CMK (cell line): Measurements from ENCODE around the gene ERI2.
"Not testable (repeated sequence)": the region's sequence is repeated elsewhere in the genome, so short reads cannot be mapped to it uniquely, and the experiment has no call there.

Experiments used
- DNase-seq: peaks from one replicate; pipeline ENCODE4 v3.0.0-alpha.2; 2010; ENCODE audit warnings: low read depth

ERI2 gene

DNA sequence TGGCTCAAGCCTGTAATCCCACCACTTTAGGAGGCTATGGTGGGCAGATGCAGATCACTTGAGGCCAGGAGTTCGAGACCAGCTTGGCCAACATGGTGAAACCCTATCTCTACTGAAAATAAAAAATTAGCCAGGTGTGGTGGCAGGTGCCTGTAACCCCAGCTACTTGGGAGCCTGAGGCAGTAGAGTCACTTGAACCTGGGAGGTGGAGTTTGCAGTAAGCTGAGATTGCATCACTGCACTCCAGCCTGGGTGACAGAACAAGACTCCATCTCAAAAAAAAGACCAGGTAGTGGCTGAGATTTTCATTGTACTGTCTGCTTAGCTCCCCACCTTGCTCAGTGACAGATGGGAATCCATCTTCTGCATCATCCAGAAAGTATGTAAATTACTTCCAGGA lies 41.8 kb downstream of the ERI2 start:
- DNase-seq, result not testable (repeated sequence)

DNA sequence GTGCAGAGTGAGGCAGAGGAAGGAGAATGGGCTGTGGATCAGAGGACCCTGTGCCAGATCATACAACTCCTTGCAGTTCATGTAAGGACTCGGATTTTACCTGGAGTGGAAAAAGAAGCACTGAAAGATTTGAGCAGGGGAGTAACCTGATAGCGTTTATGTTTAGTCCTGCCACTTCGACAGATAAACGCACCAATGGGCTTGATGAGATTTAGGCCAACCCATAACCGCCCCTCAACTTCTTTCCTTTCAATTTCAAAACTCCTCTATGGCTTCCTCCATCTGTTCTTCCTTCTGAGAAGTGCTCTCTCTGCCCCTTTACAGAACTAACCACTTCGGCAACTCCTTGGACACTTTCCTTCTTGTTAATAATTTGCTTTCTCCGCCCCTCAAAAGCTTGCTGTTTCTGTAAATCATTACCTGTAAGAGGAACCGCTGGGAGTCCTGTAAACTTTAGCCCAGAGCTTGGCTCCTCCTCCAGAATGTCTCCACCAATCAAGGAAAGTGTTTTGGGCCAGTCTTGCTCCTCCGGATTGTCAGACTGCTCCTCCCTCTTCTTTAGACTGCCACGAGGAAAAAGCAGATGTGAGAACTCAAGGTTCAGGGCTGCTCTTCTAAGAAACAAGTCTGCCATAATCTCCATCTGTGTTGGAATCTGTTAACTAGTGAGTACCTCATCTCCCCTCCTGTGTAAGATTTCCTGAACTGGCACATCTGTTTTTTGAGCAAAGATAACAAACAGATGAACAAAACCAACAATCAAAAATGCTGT lies 42.6 kb downstream of the ERI2 start, which contains the start of gene ACSM3:
Gene ACSM3, plus strand, starts transcription at position 554 of the 772 bp plus-strand sequence. CDS start 6,021 bp downstream, outside the sequence.
- peak; percentile 76 for DNase-seq

GRCh38 chr16:20762404-20763123 lies 43.7 kb downstream of the ERI2 start:
- no peak for DNase-seq

GRCh38 chr16:20761175-20761574 lies 45.1 kb downstream of the ERI2 start:
- no peak for DNase-seq

GRCh38 chr16:20760346-20760745 lies 45.9 kb downstream of the ERI2 start:
- no peak for DNase-seq

DNA sequence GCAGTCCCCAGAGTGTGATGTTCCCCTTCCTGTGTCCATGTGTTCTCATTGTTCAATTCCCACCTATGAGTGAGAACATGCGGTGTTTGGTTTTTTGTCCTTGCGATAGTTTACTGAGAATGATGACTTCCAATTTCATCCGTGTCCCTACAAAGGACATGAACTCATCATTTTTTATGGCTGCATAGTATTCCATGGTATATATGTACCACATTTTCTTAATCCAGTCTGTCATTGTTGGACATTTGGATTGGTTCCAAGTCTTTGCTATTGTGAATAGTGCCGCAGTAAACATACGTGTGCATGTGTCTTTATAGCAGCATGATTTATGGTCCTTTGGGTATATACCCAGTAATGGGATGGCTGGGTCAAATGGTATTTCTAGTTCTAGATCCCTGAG lies 50.5 kb downstream of the ERI2 start:
- DNase-seq, result not testable (repeated sequence)

DNA sequence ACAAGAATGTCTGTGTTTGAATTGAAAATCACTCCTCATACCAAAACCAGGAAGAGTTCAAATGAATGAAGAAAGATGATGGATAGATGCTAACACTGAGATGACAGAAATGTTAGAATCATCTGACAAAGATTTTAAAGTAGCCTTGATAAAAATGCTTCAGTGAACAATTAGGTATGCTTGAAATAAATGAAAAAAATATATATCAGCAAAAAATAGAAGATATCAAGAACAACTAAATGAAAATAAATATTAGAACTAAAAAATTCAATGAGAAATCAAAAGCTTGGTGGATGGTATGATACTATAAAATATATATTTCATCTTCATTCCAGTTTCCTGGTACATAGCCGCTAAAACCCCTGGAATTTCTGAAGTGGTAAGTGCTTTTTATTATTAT lies 51.0 kb downstream of the ERI2 start:
- DNase-seq, result no peak

GRCh38 chr16:20753727-20754126 lies 52.5 kb downstream of the ERI2 start:
- no peak for DNase-seq

GRCh38 chr16:20750558-20750957 lies 55.7 kb downstream of the ERI2 start:
- DNase-seq, result no peak

DNA sequence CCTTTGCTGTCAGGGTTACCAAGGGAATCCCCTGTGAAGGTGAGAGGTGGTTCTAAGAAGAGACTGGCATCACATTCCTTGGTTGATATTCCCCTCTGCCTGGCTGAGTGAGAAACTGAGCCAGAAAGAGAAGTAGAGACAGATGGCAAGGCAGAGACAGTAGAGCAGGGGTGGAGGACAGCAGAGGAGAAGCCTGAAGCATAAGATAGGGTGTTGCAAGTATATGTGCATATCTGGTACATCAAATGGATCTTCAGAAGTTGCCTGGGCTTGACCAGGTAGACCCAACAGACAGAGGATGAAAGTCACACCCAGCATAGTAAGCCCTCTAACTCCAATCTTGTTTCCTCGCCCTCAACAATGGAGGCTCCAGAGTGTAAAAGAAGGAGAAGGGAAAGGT lies 56.8 kb downstream of the ERI2 start:
- DNase-seq, result no peak

GRCh38 chr16:20747030-20747816 lies 59.0 kb downstream of the ERI2 start:
- DNase-seq, result peak; percentile 72

GRCh38 chr16:20746461-20746860 lies 59.8 kb downstream of the ERI2 start:
- DNase-seq, result no peak
